Uterus (tissue), 2 donors: ENCODE data around the gene AQP3.
"Not testable (repeated sequence)": the region's sequence is repeated elsewhere in the genome, so short reads cannot be mapped to it uniquely, and the experiment has no call there.

Source experiments
- CTCF ChIP-seq, 4 experiments: fragments of 200-600 bp in 2 of 4; fragments of 450-650 bp in 2 of 4; sonication (generic) in 2 of 4; IDR thresholded peaks; one replicate each; pipeline ENCODE4 v1.5.1; 2016 to 2019; ENCODE audit warnings: antibody characterized with exemption in 4 of 4, mild to moderate bottlenecking in 2 of 4, moderate library complexity in 1 of 4
- POLR2A ChIP-seq, 2 donors: fragments of 450-650 bp; IDR thresholded peaks; one replicate each; pipeline ENCODE4 v1.6.1; 2016; ENCODE audit warnings: antibody characterized with exemption in 2 of 2, mild to moderate bottlenecking in 1 of 2, moderate library complexity in 1 of 2

GRCh38 chr9:33395159-33395879 lies 52.1 kb downstream of the AQP3 start:
- not testable (repeated sequence) for TF ChIP-seq POLR2A, CTCF (IDR thresholded peaks at IDR 0.05)
